Erythroblast (primary cell): ENCODE data around the gene XIST.
"Not testable (repeated sequence)": the region's sequence is repeated elsewhere in the genome, so short reads cannot be mapped to it uniquely, and the experiment has no call there.

Experiments used
- GATA1 ChIP-seq: IDR thresholded peaks from 2 replicates; pipeline ENCODE4 v1.6.1; 2011; ENCODE audit warnings: low read depth, mild to moderate bottlenecking, control low read depth, low read length, moderate library complexity
- POLR2A ChIP-seq: IDR thresholded peaks from 2 replicates; pipeline ENCODE4 v1.6.1; 2011; ENCODE audit warnings: mild to moderate bottlenecking, low read length

- not testable (repeated sequence) for TF ChIP-seq POLR2A, GATA1
These were observed 40.1 kb upstream of the XIST start for GRCh38 chrX:73892515-73893090.
